Stimulated activated CD8-positive, alpha-beta memory T cell treated with anti-CD3 and anti-CD28 coated beads, Interleukin-4, amount 100 ng/mL, for 48 hours (primary cell): ENCODE measurements around the gene LHFPL3.
"Not testable (repeated sequence)": the region's sequence is repeated elsewhere in the genome, so short reads cannot be mapped to it uniquely, and the experiment has no call there.

Experiments
- DNase-seq: peaks from one replicate; pipeline ENCODE4 v3.0.0-alpha.2; 2020

LHFPL3 gene

DNA sequence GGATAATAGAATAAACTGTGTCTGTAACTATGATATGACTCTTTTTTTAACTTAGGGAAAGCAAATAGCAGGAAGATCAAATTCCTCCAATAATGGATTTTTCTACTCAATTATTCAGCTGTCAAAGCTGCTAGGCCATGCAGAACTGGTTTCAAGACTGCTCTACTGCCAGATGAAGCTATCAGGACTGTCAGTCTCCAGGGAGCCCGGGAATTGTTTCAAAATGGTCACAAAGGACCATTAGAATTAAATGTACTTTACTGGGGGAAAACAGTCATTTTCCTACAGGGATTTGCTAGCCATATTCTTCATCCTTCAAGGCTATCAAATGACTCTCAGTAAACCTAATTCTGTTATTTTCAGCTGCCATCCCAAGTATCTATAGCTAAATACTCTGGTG lies 276.3 kb downstream of the LHFPL3 start:
- DNase-seq: no peak

DNA sequence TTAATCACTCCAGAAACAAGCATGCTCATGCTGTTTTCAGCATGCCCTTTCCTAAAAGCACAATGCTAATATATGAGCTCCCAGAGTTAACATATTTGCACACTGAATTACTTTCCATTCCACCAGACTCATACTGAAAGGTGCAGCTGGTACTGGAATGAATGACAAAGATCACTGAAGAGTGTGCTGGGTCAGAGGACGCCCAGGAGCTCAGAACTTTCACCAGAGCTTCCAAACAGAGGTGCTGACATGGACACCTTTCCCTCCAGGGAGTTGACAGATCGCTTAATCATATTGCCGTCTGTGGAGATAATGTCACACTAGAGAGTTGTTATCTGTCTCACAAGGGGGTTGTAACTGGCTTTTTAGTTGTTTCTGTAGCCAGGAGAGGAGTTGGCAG lies 292.9 kb downstream of the LHFPL3 start:
- DNase-seq: no peak

DNA sequence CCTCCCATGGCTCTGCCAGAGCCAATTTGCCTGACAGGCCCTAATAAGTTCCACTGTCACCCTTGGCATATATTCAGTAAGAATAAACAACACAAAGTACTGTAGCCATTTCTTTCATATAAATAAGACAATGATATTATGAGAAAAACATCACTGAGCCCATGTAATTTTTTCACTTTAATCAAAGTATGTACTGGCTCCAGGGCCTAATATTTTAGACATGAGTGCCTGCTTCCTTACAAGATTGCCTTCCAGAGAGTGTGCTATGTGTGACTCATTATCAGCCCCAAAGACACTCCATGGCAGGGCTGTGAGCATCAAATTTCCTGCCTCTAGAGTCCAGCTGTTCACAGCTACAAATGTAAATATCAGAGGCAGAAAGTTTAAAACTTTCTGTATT lies 297.6 kb downstream of the LHFPL3 start:
- DNase-seq: no peak

DNA sequence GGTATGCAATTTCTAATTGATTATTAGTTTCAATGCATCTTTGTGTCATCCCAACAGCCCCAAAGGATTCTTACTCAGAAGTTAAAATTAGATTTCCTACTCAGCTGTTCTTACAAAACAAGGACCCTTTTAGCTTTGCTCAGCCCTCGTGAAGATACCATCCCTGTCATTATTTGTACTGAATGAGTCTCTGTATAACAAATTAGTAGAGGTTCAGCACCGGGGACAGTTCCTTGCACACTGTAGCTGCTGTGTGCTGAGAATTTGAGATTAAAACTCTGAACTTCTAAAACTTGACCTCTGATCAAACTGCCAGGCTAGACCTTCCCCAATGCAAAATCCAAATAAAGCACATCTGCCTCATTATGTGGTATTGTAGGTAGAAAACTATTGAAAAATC lies 299.1 kb downstream of the LHFPL3 start:
- peak; percentile 24 for DNase-seq

DNA sequence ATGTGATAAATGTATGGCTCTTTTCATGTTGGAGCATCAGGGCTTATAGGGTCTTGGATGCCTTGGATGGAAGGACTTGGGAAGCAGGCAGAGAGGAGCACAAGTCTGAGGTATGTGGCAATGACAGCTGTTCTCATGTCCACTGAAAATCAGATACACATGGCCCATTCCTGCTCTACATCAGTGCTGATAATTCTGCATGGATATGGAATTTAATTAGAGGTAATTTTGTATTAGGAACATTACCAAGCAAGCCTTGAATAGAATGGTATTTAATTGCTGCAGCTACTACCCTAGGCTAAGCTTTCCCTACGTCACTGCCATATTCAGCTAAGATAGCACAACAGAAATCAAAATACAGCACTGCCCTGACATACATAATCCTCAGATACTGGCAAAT lies 299.6 kb downstream of the LHFPL3 start:
- DNase-seq: no peak

DNA sequence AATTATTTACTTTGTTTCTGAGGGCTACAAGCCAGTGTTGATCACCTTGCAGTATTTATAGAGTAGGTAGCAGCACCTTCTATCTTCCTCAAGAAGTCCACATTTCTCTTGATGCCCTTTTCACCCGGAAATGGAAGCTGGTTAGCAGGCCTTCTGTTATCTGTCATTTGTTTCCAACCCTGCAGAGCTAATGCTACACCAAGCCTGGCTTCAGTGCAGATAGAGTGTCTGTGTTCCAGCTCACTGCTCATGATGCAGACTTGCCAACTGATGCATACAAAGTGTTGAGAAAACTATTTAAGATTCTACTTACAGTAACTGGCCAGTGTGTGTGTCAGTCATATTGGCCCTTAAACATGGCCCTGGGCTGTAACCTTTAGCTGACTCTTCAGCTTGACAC lies 301.0 kb downstream of the LHFPL3 start:
- DNase-seq: no peak

DNA sequence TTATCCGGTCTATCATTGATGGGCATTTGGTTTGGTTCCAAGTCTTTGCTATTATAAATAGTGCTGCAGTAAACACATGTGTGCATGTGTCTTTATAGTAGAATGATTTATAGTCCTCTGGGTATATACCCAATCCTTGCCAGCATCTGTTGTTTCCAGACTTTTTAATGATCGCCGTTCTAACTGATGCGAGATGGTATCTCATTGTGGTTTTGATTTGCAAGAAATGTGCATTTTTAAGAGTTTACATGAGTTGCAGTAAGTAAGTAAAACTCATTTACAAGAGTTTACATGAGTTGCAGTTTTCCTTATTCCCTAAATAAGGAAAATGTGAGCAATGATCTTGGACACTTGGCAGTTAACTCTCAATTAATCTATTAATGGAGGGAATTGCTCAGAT lies 312.1 kb downstream of the LHFPL3 start:
- no peak for DNase-seq

DNA sequence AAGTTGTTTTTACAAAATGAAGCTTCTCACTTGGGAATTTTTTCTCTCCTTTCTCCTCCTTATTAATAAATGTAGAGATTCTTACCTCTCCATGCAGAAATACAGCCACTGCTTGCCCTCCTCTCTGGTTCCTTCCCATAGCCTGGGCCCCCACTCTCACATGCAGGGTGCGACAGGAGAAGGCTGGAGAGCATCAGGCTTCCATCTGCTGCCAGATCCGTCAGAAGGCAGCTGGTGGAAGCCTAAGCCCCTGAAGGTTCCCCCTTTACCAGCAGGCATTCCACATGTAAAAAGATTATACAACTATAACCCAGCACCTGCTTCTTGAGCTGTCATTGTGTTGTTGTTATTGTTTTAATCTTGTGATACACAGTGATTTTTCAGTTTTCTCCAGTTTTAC lies 314.2 kb downstream of the LHFPL3 start:
- no peak for DNase-seq

DNA sequence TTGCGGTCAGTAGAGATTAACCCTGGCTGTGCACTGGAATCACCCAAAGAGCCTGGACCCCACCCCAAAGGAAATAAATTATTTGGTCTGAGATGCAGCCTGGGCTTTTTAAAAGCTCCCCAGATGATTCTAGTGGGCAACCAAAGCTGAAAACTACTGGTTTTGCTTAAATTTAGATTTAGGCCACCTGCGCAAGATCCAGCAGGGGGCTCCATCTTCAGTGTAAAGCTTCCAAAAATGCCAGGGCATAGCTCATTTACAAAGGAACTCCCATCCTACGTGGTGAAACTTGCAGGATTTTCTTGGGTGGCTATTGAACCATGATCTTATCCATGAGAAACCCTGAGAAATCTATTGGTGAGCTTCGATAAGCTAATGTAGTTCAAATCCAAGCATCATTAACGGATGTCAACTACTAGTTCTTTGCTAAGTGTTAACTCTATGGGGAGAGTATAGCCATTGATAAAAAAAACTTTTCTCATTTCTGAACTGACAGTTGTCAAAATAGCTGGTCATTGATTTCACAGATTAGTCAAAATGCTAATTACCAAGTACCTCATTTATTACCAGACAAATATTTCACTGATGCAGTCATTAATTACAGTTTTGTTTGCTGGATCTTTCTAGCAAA lies 315.3 kb downstream of the LHFPL3 start:
- no peak for DNase-seq

DNA sequence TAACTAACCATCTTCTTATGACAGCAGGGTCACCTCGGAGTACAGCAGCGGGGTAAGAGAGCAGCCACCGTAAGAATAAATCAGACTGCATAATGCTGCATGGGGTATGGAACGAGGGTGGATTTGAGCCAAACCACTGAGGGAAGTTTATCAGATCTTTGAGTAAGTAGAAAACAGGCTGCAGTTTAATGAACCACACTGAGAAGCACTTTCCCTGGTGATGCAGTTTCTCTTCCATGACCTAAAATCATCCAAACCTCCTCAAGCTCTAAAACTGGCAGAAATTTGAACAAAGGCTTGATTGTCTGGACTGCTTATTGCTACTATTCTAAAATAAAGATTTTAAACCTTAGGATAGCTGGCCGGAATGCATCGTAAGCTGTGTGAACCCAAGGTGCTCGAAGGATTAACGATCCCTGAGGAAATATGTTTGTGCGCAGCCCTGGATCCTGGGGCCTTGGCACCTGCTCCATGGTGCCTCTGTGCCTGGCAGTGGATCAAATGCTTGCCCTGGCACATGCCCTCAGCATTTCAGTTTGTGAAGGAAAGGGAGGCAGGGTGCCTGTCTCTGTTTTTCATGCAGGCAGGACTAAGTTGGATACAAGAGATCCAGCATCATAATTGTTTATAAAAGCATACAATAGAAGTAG lies 322.7 kb downstream of the LHFPL3 start:
- no peak for DNase-seq

DNA sequence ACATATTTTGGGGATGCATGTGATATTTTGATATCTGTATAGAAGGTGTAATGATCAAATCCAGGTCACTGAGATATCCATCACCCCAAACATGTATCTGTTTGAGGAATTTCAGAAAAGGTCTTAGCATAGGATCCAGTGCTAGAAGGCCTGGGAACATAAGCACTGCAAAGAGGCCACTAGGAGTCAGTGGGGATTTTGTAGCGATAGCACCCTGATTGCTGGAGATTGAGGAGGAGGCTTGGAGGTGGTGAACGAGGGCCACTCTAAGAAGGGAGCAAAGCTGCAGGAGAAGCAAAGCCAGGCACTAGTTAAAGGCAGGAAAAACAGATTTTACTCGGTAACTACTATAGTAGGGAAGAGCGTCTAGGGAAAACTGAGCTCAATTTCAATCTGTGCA lies 324.0 kb downstream of the LHFPL3 start:
- no peak for DNase-seq

DNA sequence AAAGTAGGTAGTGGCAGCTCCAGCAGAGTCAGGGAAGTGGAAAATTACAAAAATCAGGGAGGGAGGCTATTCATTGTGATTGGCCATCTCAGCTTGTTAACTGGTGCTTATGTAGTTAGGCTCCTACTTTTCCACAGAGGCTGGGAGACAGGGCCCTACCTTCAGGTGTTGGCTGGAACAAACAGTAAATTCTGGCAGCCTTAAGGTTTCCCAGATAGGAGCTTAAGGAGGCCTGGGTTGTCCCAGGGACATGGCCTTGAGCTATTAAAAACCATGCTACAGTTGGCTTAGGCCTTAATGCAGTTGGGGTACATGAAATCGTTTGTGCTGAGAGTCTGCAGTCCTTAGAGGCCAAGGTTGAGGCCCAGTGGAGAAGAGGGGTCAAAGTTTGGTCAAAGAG lies 324.5 kb downstream of the LHFPL3 start:
- no peak for DNase-seq

DNA sequence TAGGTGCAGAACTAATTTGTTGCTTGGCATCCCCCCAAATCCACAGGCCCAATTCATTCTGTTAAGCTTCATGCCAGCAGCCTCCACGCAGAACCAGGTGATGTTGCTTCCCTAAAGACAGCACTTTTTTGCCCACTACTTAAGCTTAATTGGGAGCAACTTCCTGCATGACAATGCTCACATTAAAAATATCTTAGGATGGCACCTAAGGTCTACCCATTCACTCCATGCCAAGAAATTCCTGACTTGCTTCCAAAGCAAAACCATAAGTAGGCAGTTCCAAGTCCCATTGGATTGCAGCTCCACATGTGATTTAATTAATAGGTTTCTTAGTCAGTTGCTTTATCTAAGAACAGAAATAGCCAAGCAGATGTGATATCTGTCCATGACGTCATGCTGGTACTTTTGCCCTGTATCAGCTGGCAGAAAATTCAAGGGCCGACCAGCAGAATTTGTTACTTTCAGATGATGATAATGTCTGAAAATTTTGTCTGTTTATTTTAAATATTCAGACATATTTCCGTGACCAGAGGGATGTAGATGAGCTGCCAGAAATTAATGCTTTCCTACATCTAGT lies 325.5 kb downstream of the LHFPL3 start:
- DNase-seq: no peak

DNA sequence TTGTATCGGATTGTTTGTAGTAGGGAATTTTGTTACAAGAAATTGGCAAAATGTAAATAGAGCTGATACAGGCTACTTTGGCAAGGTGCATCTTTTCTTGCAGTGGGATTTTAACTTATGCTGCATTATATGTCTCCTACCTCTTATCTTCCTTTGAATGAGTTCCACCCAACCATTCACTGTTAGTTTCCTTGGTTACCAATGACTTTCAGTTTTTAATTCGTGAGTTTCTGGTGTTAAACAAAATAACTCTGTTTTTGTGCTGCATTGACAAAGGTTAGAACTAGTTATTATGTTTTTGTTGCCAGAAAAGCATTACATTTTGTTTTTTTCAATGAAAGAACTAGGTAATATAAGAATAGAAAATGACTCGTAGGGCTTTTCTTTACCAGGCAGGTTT lies 327.2 kb downstream of the LHFPL3 start:
- DNase-seq: no peak

DNA sequence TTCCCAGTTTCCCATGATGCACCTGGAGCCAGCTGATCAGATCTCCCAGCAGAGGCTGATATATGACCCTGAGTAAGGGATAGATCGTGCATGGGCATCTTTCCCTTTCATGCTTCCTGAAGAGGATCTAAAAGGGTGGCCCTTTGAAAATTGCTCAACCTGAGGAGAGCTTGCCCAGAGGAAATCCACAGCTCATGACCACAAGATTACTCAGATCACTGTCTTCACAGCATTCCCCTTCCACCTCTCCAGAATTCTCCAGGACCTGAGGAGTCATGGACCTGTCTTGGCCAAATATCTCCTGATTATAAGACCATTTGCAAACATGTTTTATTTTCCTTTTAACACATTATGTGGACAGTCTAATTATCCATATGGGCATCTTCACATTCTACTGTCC lies 328.1 kb downstream of the LHFPL3 start:
- no peak for DNase-seq

DNA sequence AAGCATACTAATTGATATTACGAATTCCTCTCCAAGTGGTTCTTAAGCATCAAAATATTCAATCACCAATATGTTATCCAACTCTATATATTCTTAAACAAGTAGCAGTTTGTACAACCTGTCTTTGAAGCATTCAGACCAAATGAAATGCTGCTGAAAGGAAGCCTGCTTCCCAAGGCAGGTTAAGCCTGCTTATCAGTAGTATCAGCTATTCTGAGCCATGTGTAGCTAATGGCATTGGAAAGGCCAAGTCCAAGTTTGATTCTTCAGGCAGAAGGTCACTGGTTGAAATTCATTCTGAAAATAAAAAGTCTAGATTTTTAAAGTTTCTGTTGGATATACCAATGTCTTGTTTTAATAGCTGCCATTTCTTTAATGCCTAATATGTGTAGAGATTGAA lies 328.7 kb downstream of the LHFPL3 start:
- DNase-seq: no peak

DNA sequence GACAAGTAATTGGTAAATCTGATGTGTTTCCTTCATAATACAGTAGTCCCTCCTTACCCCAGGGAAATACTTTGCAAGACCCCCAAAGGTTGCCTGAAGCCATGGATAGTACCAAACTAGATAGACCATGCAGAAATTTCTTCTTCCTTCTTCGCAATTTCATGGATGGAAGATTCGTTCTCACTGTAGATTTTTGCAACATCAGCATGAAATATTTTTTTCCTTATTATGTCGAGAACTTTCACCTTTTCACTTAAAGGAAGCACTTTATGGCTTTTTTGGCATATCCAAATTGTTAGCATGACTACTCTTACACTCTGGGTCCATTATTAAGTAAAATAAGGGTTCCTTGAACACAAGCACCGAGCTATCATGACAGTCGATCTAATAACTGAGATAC lies 333.2 kb downstream of the LHFPL3 start:
- DNase-seq: no peak

DNA sequence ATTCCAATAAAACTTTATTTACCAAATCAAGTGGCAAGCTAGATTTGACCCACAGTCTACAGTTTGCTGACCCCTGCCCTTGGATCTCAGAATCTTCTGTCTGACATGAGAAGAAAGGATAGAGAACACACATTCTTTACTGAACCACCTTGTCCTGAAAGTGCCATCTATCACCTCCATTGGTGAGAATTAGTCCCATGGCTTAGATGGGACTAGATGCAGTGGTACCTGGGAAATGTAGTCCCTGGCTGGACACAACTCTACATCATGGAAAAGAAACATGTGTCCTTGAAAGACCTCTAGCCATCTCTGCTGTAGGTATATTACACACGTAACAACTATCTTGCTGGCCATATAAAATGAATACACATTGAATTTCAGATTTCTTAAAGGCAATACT lies 336.2 kb downstream of the LHFPL3 start:
- no peak for DNase-seq

DNA sequence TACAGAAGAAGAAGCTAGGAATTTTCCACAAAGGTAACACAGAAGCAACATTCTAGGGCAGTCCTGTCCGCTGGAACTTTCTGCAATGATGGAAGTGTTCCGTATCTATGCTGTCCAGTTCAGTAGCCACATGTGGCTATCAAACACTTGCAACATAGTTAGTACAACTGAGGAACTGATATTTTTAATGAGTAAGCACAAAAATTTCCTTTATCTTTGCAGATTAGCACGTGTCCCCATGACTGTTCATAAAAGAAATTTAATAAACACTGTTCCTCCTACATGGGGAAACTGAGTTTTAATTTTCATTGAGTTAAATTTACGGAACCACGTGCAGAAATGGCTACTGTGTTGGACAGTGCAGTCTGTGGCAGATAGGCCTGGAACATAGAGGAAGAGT lies 349.2 kb downstream of the LHFPL3 start:
- no peak for DNase-seq

DNA sequence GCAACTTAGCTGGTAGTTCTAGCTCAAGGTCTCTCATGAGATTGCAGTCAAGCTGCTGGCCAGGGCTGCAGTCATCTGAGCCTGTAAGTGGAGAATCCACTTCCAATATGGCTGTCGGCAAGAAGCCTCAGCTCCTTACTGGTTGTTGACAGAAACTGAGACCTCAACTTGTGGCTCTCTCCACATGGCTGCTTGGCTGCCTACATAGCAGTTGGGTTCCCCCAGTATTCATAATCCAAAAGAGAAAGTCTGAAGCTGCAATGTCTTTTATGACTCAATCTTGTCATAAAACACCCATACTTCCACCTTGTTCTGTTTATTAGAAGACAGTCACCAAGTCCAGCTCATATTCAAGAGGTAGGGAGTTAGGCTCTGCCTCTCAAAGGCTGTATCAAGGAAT lies 350.7 kb downstream of the LHFPL3 start:
- no peak for DNase-seq

DNA sequence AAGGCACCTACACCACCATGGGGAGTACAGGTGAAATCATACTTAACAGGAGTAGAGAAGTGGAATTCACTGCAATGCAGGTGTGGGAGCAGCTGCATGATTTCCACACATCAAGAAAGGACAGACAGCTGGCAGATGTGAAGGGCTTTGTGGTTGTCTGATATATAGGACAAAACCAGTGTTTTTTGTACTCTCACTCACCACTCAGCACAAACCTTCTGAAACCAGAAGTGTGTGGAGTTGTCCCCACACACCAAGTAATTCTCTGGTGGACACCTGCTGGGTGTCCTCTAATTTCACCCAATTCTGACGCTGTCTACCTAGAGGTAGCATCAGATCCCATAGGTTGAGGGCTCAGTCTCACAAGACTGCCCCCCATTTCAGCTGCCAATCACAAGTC lies 357.9 kb downstream of the LHFPL3 start:
- no peak for DNase-seq

DNA sequence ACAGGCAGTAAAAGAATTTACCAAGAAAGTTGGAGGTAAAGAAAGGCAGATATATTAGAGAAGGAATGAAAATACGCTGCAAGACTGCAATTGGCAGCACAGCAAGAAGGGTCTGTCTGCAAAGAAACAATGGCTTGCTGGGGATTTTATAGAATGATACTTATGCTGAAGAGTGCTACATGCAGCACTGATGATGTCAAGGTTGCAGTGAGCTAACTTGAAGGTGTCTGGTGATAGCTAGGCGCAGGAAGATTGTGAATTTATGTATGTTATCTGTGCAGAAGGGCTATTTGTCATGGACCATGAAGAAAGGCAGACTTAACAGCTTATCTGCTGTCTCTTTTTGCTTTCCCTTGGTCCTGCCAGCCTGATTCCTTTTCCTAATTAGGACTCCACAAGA lies 366.3 kb downstream of the LHFPL3 start:
- no peak for DNase-seq

DNA sequence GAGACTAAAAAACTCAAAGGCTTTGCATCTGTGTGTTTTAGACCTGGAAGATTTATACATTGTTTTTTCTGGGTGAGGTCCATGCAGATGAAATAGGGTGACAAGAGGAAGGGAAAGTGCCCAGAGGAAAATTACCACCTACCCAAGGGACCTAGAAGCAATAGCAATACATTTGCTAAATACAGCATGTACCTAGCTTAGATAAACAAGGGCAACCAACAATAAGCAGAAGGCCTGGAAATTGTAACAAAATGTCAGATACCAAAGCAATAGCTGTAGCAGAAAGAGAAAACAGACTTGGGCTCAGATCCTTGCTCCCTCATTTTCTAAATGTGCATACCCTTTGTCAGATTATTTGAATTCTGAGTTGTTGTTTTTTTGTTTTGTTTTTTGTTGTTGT lies 367.2 kb downstream of the LHFPL3 start:
- no peak for DNase-seq

DNA sequence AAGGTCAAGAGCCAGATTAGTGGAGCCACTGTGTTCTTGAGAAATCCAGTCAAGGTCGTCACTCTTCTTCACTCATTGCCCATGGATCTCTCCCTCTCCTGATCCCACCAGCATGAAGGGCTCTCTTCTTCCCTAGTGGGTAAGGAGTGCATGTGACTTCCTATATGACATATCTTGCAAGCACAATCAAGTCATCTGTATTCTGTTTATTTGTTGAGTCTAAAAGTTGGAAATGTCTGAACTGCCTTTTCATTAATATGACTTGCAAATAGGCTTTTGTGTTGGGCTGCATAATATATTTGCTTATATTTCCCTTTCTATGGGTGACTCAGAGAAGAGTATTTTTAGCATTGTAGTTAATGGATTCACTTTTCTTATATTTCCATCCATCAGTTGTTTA lies 371.9 kb downstream of the LHFPL3 start:
- DNase-seq: no peak

DNA sequence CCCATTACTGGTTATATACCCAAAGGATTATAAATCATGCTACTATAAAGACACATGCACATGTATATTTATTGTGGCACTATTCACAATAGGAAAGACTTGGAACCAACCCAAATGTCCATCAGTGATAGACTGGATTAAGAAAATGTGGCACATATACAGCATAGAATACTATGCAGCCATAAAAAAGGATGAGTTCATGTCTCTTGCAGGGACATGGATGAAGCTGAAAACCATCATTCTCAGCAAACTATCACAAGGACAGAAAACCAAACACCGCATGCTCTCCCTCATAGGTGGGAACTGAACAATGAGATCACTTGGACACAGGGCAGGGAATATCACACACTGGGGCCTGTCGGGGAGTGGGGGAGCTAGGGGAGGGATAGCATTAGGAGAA lies 392.6 kb downstream of the LHFPL3 start:
- not testable (repeated sequence) for DNase-seq
